Endometrium (tissue), 2 donors: Measurements from ENCODE around the gene CCDC33.

Experiments
- FAIRE-seq: peaks from 2 replicates; lab custom pipeline; 2012; peaks lifted over from hg19 to GRCh38; lab: Jason Lieb, UNC
- donor health status: control.
- donor health status: control.

Gene CCDC33

GRCh38 chr15:74382004-74382816, 146.1 kb downstream of the CCDC33 start:
- no peak for FAIRE-seq

- FAIRE-seq, result no peak
These were observed 147.2 kb downstream of the CCDC33 start for GRCh38 chr15:74383286-74383685.

- no peak for FAIRE-seq
These were observed 147.8 kb downstream of the CCDC33 start for GRCh38 chr15:74383695-74384565.

GRCh38 chr15:74384566-74384880, 148.4 kb downstream of the CCDC33 start:
- FAIRE-seq, result no peak

- FAIRE-seq, result no peak
These were observed 148.9 kb downstream of the CCDC33 start for GRCh38 chr15:74384881-74385643.

- no peak for FAIRE-seq
These were observed 149.6 kb downstream of the CCDC33 start for GRCh38 chr15:74385733-74386132.
